Vagina (tissue), 2 donors: ENCODE results near the gene NPFFR2. TPM values are rescaled to one million over a fixed set of nuclear protein-coding genes. Genes with fewer than 3 reads are reported as not detected.

Experiments
- DNase-seq, 2 donors: peaks; one replicate each; pipeline ENCODE4 v3.0.0-alpha.2; 2017; ENCODE audit errors: extremely low spot score in 2 of 2
- H3K27ac ChIP-seq: fragments of 200-600 bp; sonication (generic); one replicate; pipeline ENCODE4 v1.5.1; 2019
- H3K27me3 ChIP-seq: fragments of 200-600 bp; sonication (generic); one replicate; pipeline ENCODE4 v1.5.1; 2019
- H3K36me3 ChIP-seq, 2 donors: fragments of 200-600 bp; sonication (generic); one replicate each; pipeline ENCODE4 v1.5.1; 2017 to 2019
- H3K4me1 ChIP-seq: fragments of 200-600 bp; sonication (generic); one replicate; pipeline ENCODE4 v1.5.1; 2019
- H3K4me3 ChIP-seq, 2 donors: fragments of 200-600 bp; sonication (generic); 1 replicate in 1 of 2; 2 replicates in 1 of 2; pipeline ENCODE4 v1.5.1; 2016 to 2019
- H3K9me3 ChIP-seq: fragments of 200-600 bp; sonication (generic); one replicate; pipeline ENCODE4 v1.5.1; 2019
- CTCF ChIP-seq, 3 experiments: fragments of 450-650 bp in 2 of 3; fragments of 200-600 bp in 1 of 3; sonication (generic) in 1 of 3; IDR thresholded peaks; one replicate each; pipeline ENCODE4 v1.5.1; 2017 to 2019; ENCODE audit warnings: antibody characterized with exemption in 3 of 3, mild to moderate bottlenecking in 2 of 3, moderate library complexity in 2 of 3
- POLR2A ChIP-seq, 2 donors: fragments of 450-650 bp; IDR thresholded peaks; one replicate each; pipeline ENCODE4 v1.6.1; 2017; ENCODE audit warnings: antibody characterized with exemption in 2 of 2, mild to moderate bottlenecking in 2 of 2, moderate library complexity in 2 of 2
- POLR2AphosphoS5 ChIP-seq, 2 donors: sonication (generic); formaldehyde crosslinking; IDR thresholded peaks; one replicate each; pipeline ENCODE4 v1.9.0; 2017; ENCODE audit warnings: antibody characterized with exemption in 2 of 2, mild to moderate bottlenecking in 2 of 2, low read depth in 1 of 2; ENCODE audit not compliant: insufficient read depth in 1 of 2
- intact Hi-C: fragments of 100-400 bp; cut with DNase I; formaldehyde crosslinking; loops from one replicate; pipeline ENCODE4 v1.15.1; 2023
- total RNA-seq: library from RNA; depleted of rRNA; stranded (reverse); fragments of >200 nt; gene quantifications from one replicate; pipeline ENCODE4 v1.2.3, GENCODE V29; 2016

NPFFR2 gene
- total RNA-seq, 1 donor from 2014 or later: not detected

GRCh38 chr4:72109959-72110497, 78.2 kb downstream of the NPFFR2 start:
- Histone ChIP-seq H3K9me3 (no peaks in the 10 kb centered on the region), H3K27ac (no peak overlapping the region), H3K36me3 (no peaks in the 10 kb centered on the region), H3K4me3 (no peak overlapping the region), H3K27me3 (no peaks in the 10 kb centered on the region), H3K4me1 (no peaks in the 10 kb centered on the region)
- intact Hi-C loops: no loop called here
- TF ChIP-seq CTCF (IDR thresholded peaks at IDR 0.05): no peak
- TF ChIP-seq POLR2AphosphoS5 (IDR thresholded peaks at IDR 0.05; ENCODE audit: insufficient read depth in 1 of 2, low read depth in 1 of 2): no peak
- TF ChIP-seq POLR2A (IDR thresholded peaks at IDR 0.05): no peak
- DNase-seq: no peak

GRCh38 chr4:72110886-72111285, 79.1 kb downstream of the NPFFR2 start:
- Histone ChIP-seq H3K27me3 (no peaks in the 10 kb centered on the region), H3K27ac (no peak overlapping the region), H3K4me1 (no peaks in the 10 kb centered on the region), H3K4me3 (no peak overlapping the region), H3K9me3 (no peaks in the 10 kb centered on the region), H3K36me3 (no peaks in the 10 kb centered on the region)
- intact Hi-C loops: no loop called here
- TF ChIP-seq POLR2A (IDR thresholded peaks at IDR 0.05) (no peak), CTCF (IDR thresholded peaks at IDR 0.05) (no peak), POLR2AphosphoS5 (IDR thresholded peaks at IDR 0.05; ENCODE audit: insufficient read depth in 1 of 2, low read depth in 1 of 2) (no peak)
- no peak for DNase-seq

- no peak for TF ChIP-seq POLR2A (IDR thresholded peaks at IDR 0.05)
- TF ChIP-seq CTCF (IDR thresholded peaks at IDR 0.05): no peak
- no peak for TF ChIP-seq POLR2AphosphoS5 (IDR thresholded peaks at IDR 0.05; ENCODE audit: insufficient read depth in 1 of 2, low read depth in 1 of 2)
- H3K4me1 ChIP-seq: no peaks in the 10 kb centered on the region
- intact Hi-C loops: no loop called here
- no peaks in the 10 kb centered on the region for H3K9me3 ChIP-seq
- no peak overlapping the region for H3K27ac ChIP-seq
- H3K36me3 ChIP-seq: no peaks in the 10 kb centered on the region
- no peaks in the 10 kb centered on the region for H3K27me3 ChIP-seq
- no peak for DNase-seq
- no peak overlapping the region for H3K4me3 ChIP-seq
Observed at GRCh38 chr4:72111863-72112262, 80.1 kb downstream of the NPFFR2 start.

DNA sequence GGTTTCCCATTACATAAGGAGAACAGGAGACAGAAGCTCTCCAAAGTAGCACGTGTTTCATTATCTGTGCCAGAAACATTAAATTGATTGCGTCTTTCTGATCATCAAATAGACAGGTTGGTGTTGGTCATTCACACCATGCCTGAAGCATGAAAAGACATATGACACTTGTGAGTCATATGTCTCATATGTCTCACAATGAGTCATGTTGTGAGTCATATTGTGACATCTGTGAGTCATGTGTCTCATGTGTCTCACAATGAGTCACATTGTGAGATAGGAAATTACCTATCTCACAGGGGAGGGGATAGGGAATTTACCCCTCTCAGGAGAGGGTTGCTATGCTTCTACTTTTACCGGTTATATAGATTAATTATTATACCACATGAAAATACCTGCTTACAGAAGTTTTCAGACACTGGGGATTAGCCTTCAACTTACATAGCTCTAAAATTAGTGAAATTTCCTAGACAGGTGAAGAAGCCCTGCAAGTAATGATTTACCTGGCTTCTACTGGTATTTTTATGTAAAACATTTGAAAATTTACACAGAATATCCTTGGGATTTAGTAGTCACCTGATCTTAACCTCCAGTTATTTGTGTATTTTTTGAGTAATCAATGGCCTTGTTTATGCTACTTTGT, 80.8 kb downstream of the NPFFR2 start:
- TF ChIP-seq POLR2AphosphoS5 (IDR thresholded peaks at IDR 0.05; ENCODE audit: insufficient read depth in 1 of 2, low read depth in 1 of 2) (no peak), CTCF (IDR thresholded peaks at IDR 0.05) (no peak), POLR2A (IDR thresholded peaks at IDR 0.05) (no peak)
- intact Hi-C loops: no loop called here
- Histone ChIP-seq H3K27ac (no peak overlapping the region), H3K9me3 (no peaks in the 10 kb centered on the region), H3K27me3 (no peaks in the 10 kb centered on the region), H3K36me3 (no peaks in the 10 kb centered on the region), H3K4me1 (no peaks in the 10 kb centered on the region), H3K4me3 (no peak overlapping the region)
- DNase-seq: no peak

DNA sequence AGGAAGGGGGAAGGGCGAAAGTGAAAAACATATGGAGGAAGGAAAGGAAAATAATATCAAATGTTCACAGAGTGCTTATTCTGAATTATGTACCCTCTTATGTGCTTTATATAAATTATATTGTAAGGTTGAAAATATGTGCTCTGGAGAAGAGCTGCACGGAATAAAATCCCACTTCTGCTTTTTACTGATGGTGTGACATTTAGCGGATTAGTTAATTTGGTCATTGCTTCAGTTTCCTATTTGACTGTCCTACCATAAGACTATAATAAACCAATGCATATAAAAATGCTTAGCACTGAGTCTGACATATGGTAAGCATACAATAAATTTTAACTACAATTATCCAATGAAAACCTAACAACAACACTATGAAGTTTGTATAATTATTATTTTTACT, 86.2 kb downstream of the NPFFR2 start:
- TF ChIP-seq POLR2A (IDR thresholded peaks at IDR 0.05): no peak
- TF ChIP-seq POLR2AphosphoS5 (IDR thresholded peaks at IDR 0.05; ENCODE audit: insufficient read depth in 1 of 2, low read depth in 1 of 2): no peak
- TF ChIP-seq CTCF (IDR thresholded peaks at IDR 0.05): no peak
- intact Hi-C loops: no loop called here

More for the DNA sequence above, 86.2 kb downstream of the NPFFR2 start:
- no peaks in the 10 kb centered on the region for H3K27me3 ChIP-seq
- no peaks in the 10 kb centered on the region for H3K36me3 ChIP-seq
- H3K4me3 ChIP-seq: no peak overlapping the region
- no peaks in the 10 kb centered on the region for H3K9me3 ChIP-seq
- no peak for DNase-seq
- no peaks in the 10 kb centered on the region for H3K4me1 ChIP-seq
- H3K27ac ChIP-seq: no peak overlapping the region
